SK-N-MC (cell line): ENCODE data around the gene MAP3K5.

Experiments
- EZH2 ChIP-seq: fragments of 200-600 bp; sonication (generic); IDR thresholded peaks from one replicate; pipeline ENCODE4 v1.6.1; 2017; ENCODE audit warnings: antibody characterized with exemption
- FOXP2 ChIP-seq: optimal IDR thresholded peaks from 2 replicates; pipeline ENCODE3; 2011; ENCODE audit warnings: mild to moderate bottlenecking, moderate library complexity; ENCODE audit not compliant: insufficient read depth; ENCODE audit errors: extremely low read length, control extremely low read depth
- POLR2AphosphoS5 ChIP-seq: IDR thresholded peaks from 2 replicates; pipeline ENCODE4 v1.6.1; 2012; ENCODE audit warnings: mild to moderate bottlenecking, low read depth, low read length, borderline replicate concordance

GRCh38 chr6:136567688-136568087 lies 224.6 kb downstream of the MAP3K5 start:
- no peak for TF ChIP-seq EZH2
- no peak for TF ChIP-seq POLR2AphosphoS5
- no peak for TF ChIP-seq FOXP2
